GM12873 (cell line): Measurements from ENCODE around the gene UBE2D4.
A peak's percentile ranks its signal among the peaks of the same experiment; 100 is the strongest.

ENCODE experiments used
- CTCF ChIP-seq: IDR thresholded peaks from 2 replicates; pipeline ENCODE4 v1.5.1; 2012; ENCODE audit warnings: low read depth, mild to moderate bottlenecking, moderate library complexity, low read length, control low read depth; ENCODE audit not compliant: insufficient read depth; ENCODE audit errors: missing control alignments

UBE2D4 gene

DNA sequence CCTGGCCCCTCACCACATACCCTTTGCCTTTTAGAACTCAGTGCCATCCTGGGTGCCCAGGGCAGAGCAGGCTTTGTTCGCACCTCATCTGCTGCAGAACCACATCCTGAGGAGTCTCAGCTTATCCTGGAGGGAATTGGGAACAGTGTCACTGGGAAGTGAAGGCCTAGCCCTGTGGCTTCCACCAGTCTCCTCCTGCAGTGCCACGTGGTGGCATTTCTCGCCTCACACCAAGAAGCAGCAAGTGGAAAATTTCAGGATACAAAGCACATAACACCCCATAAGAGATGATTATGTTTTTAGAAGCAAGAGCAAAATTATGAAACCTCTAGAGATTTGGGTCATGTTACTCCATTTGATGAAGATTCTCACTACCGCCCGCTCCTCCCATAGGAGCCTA lies 26.8 kb downstream of the UBE2D4 start:
- TF ChIP-seq CTCF = no peak

DNA sequence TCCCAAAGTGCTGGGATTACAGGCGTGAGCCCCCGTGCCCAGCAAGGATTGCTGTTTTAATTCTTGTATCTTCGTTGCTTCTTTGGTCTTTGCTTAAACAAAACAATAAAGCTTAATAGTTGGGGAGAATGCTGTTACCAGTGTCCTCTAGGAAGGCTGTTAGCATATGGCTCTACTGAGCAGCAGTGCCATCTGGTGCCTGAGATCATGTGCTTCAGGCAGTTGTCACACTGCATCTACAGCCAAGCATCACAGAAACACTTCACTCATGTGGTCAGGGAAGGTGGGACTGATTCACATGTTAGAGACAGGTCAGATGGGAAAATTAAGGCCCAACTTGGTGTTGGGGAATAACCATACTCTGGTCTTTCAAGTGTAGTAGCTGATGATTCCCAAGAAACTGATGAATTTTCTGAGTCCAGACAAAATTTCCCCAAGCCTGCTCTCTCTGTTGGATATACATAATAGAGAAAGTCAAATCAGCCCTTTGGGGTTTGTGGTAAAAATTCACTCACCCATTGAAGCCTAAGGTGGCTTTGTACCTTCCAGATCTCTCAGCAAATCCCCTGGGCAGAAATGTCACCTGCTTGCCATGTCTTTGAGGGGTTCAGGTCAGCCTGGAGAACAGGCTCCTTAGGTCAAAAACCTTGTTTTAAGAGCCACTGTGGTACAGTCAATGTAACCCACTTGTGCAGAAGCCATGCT lies 28.4 kb downstream of the UBE2D4 start:
- TF ChIP-seq CTCF = peak; percentile 66

DNA sequence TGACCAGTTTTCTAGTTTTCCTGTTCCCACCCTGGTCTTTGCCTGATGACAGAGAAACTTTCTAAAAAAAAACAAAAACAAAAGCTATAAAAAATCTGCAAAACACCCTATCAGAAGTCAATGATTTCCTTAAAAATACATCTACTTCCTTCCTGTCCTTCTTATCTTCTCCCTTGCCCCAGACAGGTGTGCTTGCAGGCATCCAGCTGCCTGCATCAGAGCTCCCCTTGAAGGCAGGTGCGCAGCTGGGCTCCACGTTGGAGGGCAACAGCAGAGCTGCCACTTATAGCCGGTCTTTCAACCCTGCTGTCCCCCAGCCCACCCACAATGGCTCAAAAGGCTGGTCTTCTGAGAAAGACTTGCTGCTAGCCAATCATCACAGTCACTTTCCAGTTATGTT lies 29.8 kb downstream of the UBE2D4 start:
- no peak for TF ChIP-seq CTCF

GRCh38 chr7:43960933-43961332 lies 34.7 kb downstream of the UBE2D4 start:
- no peak for TF ChIP-seq CTCF

DNA sequence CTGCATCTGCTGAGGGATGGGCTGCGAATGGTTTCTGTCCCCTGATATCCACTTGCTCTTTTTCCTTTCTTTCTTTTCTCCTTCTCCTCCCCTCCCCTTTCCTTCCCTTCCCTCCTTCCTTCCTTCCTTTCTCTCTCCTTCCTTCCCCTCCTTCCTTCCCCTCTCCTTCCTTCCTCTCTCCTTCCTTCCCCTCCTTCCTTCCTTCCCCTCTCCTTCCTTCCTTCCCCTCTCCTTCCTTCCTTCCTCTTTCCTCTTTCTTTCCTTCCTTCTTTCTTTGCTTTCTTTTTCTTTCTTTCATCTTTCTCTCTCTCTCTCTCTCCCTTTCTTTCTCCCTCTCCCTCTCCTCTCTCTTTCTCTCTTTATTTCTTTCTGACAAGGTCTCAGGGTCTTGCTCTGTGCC lies 51.3 kb downstream of the UBE2D4 start:
- no peak for TF ChIP-seq CTCF

DNA sequence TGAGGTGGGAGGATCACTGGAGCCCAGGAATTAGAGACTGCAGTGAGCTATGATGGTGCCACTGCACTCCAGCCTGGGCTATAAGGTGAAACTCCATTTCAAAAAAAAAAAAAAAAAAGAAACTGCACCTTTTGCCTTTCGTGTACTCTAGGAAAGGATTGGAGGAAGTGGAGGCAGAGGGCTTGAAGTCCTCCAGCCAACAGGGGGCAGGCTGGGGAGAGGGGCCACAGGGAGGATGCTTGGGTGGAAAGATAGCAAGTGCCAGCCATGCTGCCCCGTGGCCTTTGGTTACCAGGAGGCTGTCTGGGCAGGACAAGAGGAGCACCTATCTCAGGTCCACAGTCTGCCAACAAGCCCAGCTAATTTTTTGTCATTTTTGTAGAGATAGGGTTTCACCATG lies 57.5 kb downstream of the UBE2D4 start:
- peak; percentile 13 for TF ChIP-seq CTCF

- TF ChIP-seq CTCF = peak; percentile 59
Measured at GRCh38 chr7:43985904-43986864, 59.9 kb downstream of the UBE2D4 start.
